Measurements from ENCODE around the gene THAP2.
"Not testable (repeated sequence)": the region's sequence is repeated elsewhere in the genome, so short reads cannot be mapped to it uniquely, and the experiment has no call there.

The THAP2 gene

DNA sequence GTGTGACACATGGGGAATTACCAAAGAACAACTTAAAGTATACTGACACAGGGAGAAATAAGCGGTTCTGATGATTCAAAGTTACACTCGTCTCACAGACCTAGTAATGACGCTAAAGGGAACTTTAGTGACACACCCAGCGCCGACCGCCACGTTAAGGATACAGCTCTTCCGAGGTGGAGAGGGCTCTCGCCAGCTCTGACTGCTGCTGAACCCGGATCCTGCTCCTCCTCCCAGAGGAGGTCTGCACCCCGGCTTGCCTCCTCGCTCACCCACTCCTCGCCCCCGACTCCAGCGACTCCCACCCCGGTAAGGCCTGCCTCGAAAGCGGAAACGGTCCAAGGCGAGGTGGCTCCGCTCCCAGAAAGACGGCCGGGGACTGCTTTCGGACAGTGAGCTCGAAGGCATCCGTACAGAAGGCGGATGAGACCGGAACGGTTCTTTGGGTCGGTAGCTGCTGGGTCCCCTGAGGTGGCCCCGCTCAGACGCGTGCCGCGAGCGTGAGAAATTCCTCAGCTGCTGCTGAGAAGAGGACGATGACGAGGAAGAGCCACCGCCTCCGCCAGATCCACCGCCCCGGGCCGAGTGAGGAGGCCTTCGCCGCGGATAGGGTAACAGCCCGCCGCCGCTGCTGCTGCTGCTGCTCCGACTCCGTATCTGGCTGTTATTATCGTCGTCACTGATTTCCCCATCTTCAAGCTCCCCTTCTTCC is 1.1 kb upstream of the THAP2 start:
- DNase-seq (ENCODE audit: low read depth in 2 of 2) = peak; percentile 54 to 63

- no peak for DNase-seq (ENCODE audit: low read depth in 2 of 2)
Measured at GRCh38 chr12:71664411-71665089, 449 bp downstream of the THAP2 start.

GRCh38 chr12:71665090-71665463 is 976 bp downstream of the THAP2 start:
- DNase-seq (ENCODE audit: low read depth in 2 of 2) = no peak

DNA sequence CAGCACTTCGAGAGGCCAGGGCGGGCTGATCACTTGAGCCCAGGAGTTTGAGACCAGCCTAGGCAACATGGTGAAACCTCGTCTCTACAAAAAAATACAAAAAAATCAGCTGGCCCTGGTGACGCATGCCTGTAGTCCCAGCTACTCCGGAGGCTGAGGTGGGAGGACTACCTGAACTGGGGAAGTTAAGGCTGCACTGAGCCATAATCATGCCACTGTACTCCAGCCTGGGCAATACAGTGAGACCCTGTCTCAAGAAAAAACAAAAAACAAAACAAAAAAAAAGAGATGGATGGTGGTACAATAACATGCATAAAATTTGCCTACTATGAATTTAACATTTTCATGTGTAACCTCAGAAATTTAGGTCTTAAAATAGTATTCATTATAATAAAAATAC is 2.2 kb downstream of the THAP2 start:
- no peak for DNase-seq (ENCODE audit: low read depth in 2 of 2)

DNA sequence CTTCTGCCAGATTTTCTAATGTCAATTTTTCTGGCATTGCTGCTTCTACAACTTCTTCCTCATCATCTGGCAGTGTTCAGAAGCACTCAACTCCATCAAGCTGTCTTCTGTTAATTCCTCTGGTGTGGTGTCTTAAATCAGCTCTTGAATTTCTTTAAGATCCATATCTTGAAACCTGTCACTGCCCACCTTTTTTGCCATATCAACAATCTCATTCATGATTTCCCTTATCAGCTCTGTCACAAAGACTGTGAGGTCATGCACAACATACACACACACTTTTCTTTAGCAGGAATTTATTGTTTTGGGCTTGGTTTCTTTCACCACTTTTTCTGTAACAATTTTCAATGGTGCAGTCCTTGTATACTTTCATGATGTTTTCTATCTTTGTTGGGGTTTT is 7.2 kb downstream of the THAP2 start:
- no peak for DNase-seq (ENCODE audit: low read depth in 2 of 2)

DNA sequence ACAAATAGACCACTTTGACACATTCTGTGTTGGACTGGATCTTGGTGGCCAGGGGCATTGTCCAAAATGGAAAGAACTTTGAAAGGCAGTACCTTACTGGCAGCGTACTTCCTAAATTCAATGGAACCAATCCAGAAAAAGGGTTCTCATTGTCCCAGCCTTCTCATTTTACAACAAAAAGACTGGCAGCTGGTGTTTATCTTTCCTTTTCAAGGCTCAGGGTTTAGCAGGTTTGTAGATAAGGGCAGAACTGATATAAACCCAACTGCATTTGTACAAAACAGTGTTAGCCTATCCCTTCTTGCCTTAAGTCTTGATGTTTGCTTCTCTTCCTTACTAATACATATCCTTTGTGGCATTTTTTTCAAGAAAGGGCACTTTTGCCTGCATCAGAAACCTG is 7.7 kb downstream of the THAP2 start:
- DNase-seq (ENCODE audit: low read depth in 2 of 2) = no peak

- no peak for DNase-seq (ENCODE audit: low read depth in 2 of 2)
Measured at GRCh38 chr12:71682466-71682865, 18.4 kb downstream of the THAP2 start.

- DNase-seq (ENCODE audit: low read depth in 2 of 2) = no peak
Measured at GRCh38 chr12:71683633-71684032, 19.5 kb downstream of the THAP2 start.

DNA sequence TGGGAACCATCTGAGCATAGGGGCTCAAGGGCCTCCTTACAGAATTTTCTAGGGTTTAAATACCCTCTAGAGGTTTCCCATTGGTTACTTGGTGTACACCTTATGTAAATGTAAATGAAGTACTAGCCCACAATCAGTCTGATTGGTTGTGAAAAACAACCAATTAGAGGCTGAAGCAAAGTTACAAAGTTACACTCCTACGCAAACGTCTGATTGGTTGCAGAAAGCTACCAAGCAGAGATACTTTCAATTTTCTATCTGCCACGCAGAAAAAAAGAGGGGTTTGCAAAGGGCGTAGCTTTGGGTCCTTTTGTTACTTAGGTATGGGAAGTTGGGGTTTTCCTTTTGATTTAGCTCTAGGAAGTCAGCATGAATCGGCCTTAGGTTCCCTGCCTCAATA is 20.0 kb downstream of the THAP2 start:
- DNase-seq (ENCODE audit: low read depth in 2 of 2) = no peak

DNA sequence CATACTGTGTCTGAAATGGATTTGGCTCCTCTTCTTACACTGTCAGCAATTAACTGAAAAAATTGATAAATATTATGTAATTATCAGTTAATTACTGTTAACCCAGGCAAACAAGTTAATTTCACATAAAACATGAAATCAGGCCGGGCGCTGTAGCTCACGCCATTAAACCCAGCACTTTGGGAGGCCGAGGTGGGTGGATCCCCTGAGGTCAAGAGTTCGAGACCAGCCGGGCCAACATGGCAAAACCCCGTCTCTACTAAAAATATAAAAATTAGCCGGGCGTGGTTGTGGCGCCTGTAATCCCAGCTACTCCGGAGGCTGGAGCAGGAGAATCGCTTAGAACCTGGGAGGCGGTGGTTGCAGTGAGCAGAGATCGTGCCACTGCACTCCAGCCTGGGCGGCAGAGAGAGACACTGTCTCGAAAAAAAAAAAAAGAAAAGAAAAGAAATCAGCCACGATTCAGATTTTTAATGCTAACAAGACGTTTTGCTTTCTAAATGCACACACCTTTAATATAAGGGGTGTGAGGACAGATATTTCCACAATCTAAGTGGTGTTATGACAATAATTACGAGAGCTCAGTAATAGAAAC is 21.3 kb downstream of the THAP2 start:
- no peak for DNase-seq (ENCODE audit: low read depth in 2 of 2)

GRCh38 chr12:71685914-71686657 is 22.0 kb downstream of the THAP2 start, which contains the start of gene TMEM19:
TMEM19 (plus strand) TSS chr12:71686082; CDS start chr12:71686681, 599 bp downstream.
- peak; percentile 73 to 79 for DNase-seq (ENCODE audit: low read depth in 2 of 2)

- DNase-seq (ENCODE audit: low read depth in 2 of 2) = no peak
Measured at GRCh38 chr12:71686658-71687025, 22.5 kb downstream of the THAP2 start.

GRCh38 chr12:71687172-71687571 is 23.1 kb downstream of the THAP2 start:
- DNase-seq (ENCODE audit: low read depth in 2 of 2) = not testable (repeated sequence)

- no peak for DNase-seq (ENCODE audit: low read depth in 2 of 2)
Measured at GRCh38 chr12:71688961-71689570, 25.0 kb downstream of the THAP2 start.

GRCh38 chr12:71691504-71692129 is 27.5 kb downstream of the THAP2 start:
- no peak for DNase-seq (ENCODE audit: low read depth in 2 of 2)

DNA sequence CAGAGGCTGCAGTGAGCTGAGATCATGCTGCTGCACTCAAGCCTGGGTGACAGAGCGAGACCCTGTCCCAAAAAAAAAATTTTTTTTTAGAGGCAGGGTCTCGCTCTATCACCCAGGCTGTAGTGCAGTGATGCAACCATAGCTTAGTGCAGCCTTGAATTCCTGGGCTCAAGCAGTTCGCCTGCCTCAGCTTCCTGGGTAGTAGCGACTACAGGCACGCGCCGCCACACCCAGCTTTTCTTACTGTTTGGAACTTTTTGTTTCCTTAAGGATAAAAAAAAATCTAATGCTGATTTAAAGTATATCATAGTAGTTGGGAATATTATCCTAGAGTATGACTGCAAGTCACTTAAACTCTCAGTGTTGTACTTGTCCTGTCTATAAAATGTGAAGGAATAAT is 29.0 kb downstream of the THAP2 start:
- no peak for DNase-seq (ENCODE audit: low read depth in 2 of 2)

- not testable (repeated sequence) for DNase-seq (ENCODE audit: low read depth in 2 of 2)
Measured at GRCh38 chr12:71693651-71694050, 29.6 kb downstream of the THAP2 start.

- DNase-seq (ENCODE audit: low read depth in 2 of 2) = no peak
Measured at GRCh38 chr12:71694099-71694820, 30.2 kb downstream of the THAP2 start.

GRCh38 chr12:71695782-71696181 is 31.7 kb downstream of the THAP2 start:
- no peak for DNase-seq (ENCODE audit: low read depth in 2 of 2)

DNA sequence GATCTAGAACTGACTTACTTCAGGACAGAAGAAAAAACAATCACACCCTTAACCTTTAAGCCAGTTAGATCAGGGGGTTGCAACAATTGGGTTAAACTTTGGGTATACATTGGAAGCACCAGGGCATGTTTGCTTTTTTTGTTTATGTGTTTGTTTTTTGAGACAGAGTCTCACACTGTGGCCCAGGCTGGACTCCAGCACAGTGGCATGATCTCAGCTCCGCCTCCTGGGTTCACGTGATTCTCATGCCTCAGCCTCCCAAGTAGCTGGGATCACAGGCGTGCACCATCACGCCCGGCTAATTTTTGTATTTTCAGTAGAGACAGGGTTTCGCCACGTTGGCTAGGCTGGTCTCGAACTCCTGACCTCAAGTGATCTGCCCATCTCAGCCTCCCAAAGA is 38.1 kb downstream of the THAP2 start:
- DNase-seq (ENCODE audit: low read depth in 2 of 2) = not testable (repeated sequence)

GRCh38 chr12:71702590-71702989 is 38.5 kb downstream of the THAP2 start:
- no peak for DNase-seq (ENCODE audit: low read depth in 2 of 2)
